GM18868 (cell line): ENCODE measurements around the gene HNF1A.
"Not testable (repeated sequence)": the region's sequence is repeated elsewhere in the genome, so short reads cannot be mapped to it uniquely, and the experiment has no call there.

Experiments
- ATAC-seq: cut with Tn5 transposase; IDR thresholded peaks from one replicate; pipeline ENCODE4 v1.9.1; 2021; ENCODE audit warnings: mild to moderate bottlenecking, moderate library complexity; ENCODE audit not compliant: unreplicated experiment

The HNF1A gene

DNA sequence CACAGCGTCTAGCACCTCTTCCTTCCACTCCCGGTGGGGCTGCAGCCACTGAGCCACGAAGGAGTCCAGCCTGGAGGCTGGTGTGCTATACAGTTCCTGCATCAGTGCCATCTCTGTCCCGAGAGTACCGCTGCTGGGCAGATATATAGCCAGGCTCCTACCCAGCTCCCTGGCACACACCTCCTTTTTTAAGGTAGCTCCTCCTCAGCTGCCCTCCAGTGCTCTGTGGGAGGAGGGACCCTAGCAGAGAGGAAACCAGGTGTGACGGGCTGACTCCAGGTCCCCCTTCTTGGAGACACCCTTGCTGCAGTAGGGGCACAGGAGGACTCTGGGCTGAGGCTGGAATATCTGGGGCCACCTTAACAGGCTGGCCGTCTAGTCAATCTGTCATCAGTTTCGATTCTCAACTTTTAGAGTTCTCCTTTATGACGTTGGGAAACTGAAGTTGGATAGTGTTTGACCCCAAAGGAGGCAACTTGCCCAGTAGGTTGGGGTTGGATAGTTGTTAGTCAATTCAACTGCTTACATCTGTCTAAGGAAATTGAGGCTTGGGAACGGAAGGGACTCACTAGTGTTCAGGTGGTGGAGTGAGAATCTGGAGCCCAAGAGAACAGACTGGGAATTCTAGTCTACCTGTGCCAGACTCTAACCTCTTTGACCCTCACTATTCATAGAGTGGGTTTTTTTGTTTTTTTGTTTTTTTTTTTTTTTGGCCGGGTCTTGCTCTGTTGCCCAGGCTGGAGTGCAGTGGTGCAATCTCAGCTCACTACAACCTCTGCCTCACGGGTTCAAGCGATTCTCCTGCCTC, 60.7 kb downstream of the HNF1A start, which contains the start of gene OASL:
Gene OASL, minus strand, starts transcription at position 386 of the 808 bp plus-strand sequence. Its CDS starts 275 bp downstream, at position 111.
- ATAC-seq, result no peak

- ATAC-seq, result no peak
These were observed 64.7 kb downstream of the HNF1A start for GRCh38 chr12:121043067-121043466.

DNA sequence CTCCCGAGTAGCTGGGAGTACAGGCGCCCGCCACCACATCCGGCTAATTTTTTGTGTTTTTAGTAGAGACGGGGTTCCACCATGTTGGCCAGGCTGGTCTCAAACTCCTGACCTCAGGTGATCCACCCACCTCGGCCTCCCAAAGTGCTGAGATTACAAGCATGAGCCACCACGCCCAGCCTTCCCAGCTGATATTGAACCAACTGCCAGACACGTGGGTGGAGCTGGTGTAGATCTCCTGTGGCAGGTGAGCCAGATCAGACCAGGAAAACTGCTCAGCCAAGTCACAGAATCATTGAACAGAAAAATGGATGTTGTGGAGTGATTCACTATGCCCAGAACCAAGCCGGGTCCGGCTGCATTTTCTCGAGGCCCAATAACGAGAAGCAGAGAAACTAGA, 69.1 kb downstream of the HNF1A start:
- ATAC-seq, result not testable (repeated sequence)

DNA sequence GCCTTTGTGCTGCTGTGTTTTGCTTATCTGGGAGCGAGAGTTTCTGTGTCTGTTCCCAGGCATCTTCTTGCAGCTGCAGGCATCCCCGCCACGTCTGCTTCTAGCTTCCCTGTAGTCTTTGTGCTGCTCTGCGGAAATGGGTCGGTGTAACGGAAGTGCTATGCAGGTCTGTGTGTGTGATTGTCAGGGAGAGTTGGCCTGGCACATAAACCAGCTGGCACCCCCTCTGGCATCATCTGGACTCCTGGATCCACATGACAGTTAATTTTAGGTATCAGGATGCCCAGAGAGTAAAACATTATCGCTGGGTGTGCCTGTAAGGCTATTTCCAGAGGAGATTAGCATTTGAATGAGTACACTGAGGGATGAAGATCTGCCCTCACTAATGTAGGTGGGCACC, 70.1 kb downstream of the HNF1A start:
- ATAC-seq, result no peak

DNA sequence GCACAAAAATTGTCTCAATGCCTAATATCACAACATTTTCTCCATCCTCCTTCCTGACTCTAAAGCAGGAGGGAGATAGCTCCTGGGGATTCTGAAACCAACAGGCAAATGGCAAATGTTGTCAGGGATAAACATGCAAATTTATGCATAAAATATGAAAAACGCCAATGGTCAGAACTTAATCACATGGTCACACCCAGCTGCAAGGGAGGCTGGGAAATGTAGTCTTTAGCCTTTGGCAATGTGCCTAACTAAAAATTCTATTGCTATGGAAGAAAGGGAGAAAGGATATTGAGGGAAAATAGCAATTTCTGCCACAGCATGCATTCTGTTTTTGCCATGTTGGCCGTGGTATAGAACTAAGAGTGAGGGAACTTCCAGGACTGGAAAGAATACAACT, 72.4 kb downstream of the HNF1A start:
- ATAC-seq, result no peak
